OCI-LY3 (cell line): Measurements from ENCODE around the gene CDH20.

Source experiments
- H2AFZ ChIP-seq: fragments of 200-600, 300-600 bp; shearing (Covaris generic); 2 replicates; pipeline ENCODE4 v1.6.0; 2014; ENCODE audit warnings: antibody characterized with exemption, low read depth, low read length
- H3K27ac ChIP-seq: fragments of 200-600, 300-600 bp; sonication (generic); 2 replicates; pipeline ENCODE4 v1.5.1; 2014; ENCODE audit warnings: mild to moderate bottlenecking, low read length, moderate library complexity, mixed read lengths
- H3K27me3 ChIP-seq: fragments of 200-600, 300-600 bp; sonication (generic); 2 replicates; pipeline ENCODE4 v1.6.1; 2014; ENCODE audit warnings: low read depth, low read length, mixed read lengths
- H3K36me3 ChIP-seq: fragments of 200-600, 300-600 bp; sonication (generic); replicated peaks from 2 replicates; pipeline ENCODE3; 2014; ENCODE audit warnings: low read depth, low read length, mixed read lengths
- H3K4me1 ChIP-seq: fragments of 300-600, 200-600 bp; sonication (generic); 2 replicates; pipeline ENCODE4 v1.6.1; 2014; ENCODE audit warnings: low read length, mixed read lengths
- H3K4me2 ChIP-seq: fragments of 200-600, 300-600 bp; sonication (generic); 2 replicates; pipeline ENCODE4 v1.6.1; 2014; ENCODE audit warnings: low read length, mixed read lengths
- H3K4me3 ChIP-seq: fragments of 300-600, 200-600 bp; sonication (generic); 2 replicates; pipeline ENCODE4 v1.5.1; 2014; ENCODE audit warnings: antibody characterized with exemption, mild to moderate bottlenecking, low read length, moderate library complexity
- H3K79me2 ChIP-seq: fragments of 300-600, 200-600 bp; shearing (Covaris generic); 2 replicates; pipeline ENCODE4 v1.6.1; 2014; ENCODE audit warnings: mild to moderate bottlenecking, low read length, mixed read lengths
- H3K9ac ChIP-seq: fragments of 300-600, 200-600 bp; shearing (Covaris generic); 2 replicates; pipeline ENCODE4 v1.6.0; 2014; ENCODE audit warnings: mild to moderate bottlenecking, low read length, moderate library complexity
- H3K9me3 ChIP-seq: fragments of 200-600, 300-600 bp; shearing (Covaris generic); 2 replicates; pipeline ENCODE4 v1.6.1; 2014; ENCODE audit warnings: low read length, mixed read lengths; ENCODE audit not compliant: insufficient read depth
- H4K20me1 ChIP-seq: fragments of 200-600, 300-600 bp; sonication (generic); 2 replicates; pipeline ENCODE4 v1.6.1; 2016; ENCODE audit warnings: low read length, mixed read lengths; ENCODE audit not compliant: insufficient read depth
- CTCF ChIP-seq: fragments of 200-600, 300-600 bp; sonication (generic); IDR thresholded peaks from 2 replicates; pipeline ENCODE4 v1.5.1; 2014; ENCODE audit warnings: antibody characterized with exemption, low read length, low read depth
- EZH2phosphoT487 ChIP-seq: fragments of 200-600 bp; shearing (Covaris generic); IDR thresholded peaks from 2 replicates; pipeline ENCODE4 v1.6.1; 2018; ENCODE audit warnings: antibody characterized with exemption, mixed run types, low read depth

CDH20 gene

GRCh38 chr18:61583548-61583947 is 250.3 kb downstream of the CDH20 start:
- Histone ChIP-seq H3K36me3 (no peaks in the 10 kb centered on the region), H4K20me1 (no peaks in the 10 kb centered on the region), H3K9me3 (no peaks in the 10 kb centered on the region), H3K4me1 (peaks cover 13% of the 10 kb centered on the region), H3K4me3 (no peak overlapping the region), H3K9ac (no peak overlapping the region), H2AFZ (no peak overlapping the region), H3K4me2 (no peak overlapping the region), H3K27ac (no peak overlapping the region), H3K27me3 (peaks cover 53% of the 10 kb centered on the region), H3K79me2 (no peaks in the 10 kb centered on the region)
- TF ChIP-seq EZH2phosphoT487 (no peak), CTCF (no peak)

- H2AFZ ChIP-seq = no peak overlapping the region
- H3K4me3 ChIP-seq = no peak overlapping the region
- no peaks in the 10 kb centered on the region for H3K79me2 ChIP-seq
- peaks cover 35% of the 10 kb centered on the region for H3K27me3 ChIP-seq
- no peak overlapping the region for H3K27ac ChIP-seq
- no peaks in the 10 kb centered on the region for H3K9me3 ChIP-seq
- H4K20me1 ChIP-seq = no peaks in the 10 kb centered on the region
- no peaks in the 10 kb centered on the region for H3K36me3 ChIP-seq
- no peak for TF ChIP-seq CTCF
- no peak for TF ChIP-seq EZH2phosphoT487
- H3K4me2 ChIP-seq = no peak overlapping the region
- H3K9ac ChIP-seq = no peak overlapping the region
- H3K4me1 ChIP-seq = no peaks in the 10 kb centered on the region
Measured at GRCh38 chr18:61587865-61588264, 254.6 kb downstream of the CDH20 start.

- no peak overlapping the region for H3K9ac ChIP-seq
- H2AFZ ChIP-seq = no peak overlapping the region
- no peak overlapping the region for H3K4me2 ChIP-seq
- H3K4me1 ChIP-seq = no peaks in the 10 kb centered on the region
- H3K27me3 ChIP-seq = peaks cover 31% of the 10 kb centered on the region
- TF ChIP-seq EZH2phosphoT487 (no peak), CTCF (no peak)
- H4K20me1 ChIP-seq = no peaks in the 10 kb centered on the region
- no peaks in the 10 kb centered on the region for H3K36me3 ChIP-seq
- H3K27ac ChIP-seq = no peak overlapping the region
- H3K4me3 ChIP-seq = no peak overlapping the region
- H3K79me2 ChIP-seq = no peaks in the 10 kb centered on the region
- no peaks in the 10 kb centered on the region for H3K9me3 ChIP-seq
Measured at GRCh38 chr18:61589053-61589723, 256.0 kb downstream of the CDH20 start.

- Histone ChIP-seq H3K4me1 (no peaks in the 10 kb centered on the region), H3K9me3 (no peaks in the 10 kb centered on the region), H2AFZ (no peak overlapping the region), H3K79me2 (no peaks in the 10 kb centered on the region), H4K20me1 (no peaks in the 10 kb centered on the region), H3K4me2 (no peak overlapping the region), H3K27ac (no peak overlapping the region), H3K36me3 (no peaks in the 10 kb centered on the region), H3K9ac (no peak overlapping the region), H3K27me3 (peaks cover 31% of the 10 kb centered on the region), H3K4me3 (no peak overlapping the region)
- TF ChIP-seq CTCF = no peak
- no peak for TF ChIP-seq EZH2phosphoT487
Measured at GRCh38 chr18:61589724-61590065, 256.5 kb downstream of the CDH20 start.
